GM18868 (cell line): ENCODE data around the gene ZNF174.
A peak's percentile ranks its signal among the peaks of the same experiment; 100 is the strongest.

Source experiments
- ATAC-seq: cut with Tn5 transposase; IDR thresholded peaks from one replicate; pipeline ENCODE4 v1.9.1; 2021; ENCODE audit warnings: mild to moderate bottlenecking, moderate library complexity; ENCODE audit not compliant: unreplicated experiment

Gene ZNF174

GRCh38 chr16:3443108-3444031 lies 42.4 kb downstream of the ZNF174 start, which contains the start of the genes NAA60 and ZNF597:
TSS of gene NAA60 (plus strand) at chr16:3443680. CDS start at chr16:3476228, 32,548 bp downstream.
TSS of gene ZNF597 (minus strand) at chr16:3443504. CDS start at chr16:3443153, 351 bp downstream.
- ATAC-seq: peak; percentile 84

- ATAC-seq: peak; percentile 18
Measured at GRCh38 chr16:3444032-3444388, 43.0 kb downstream of the ZNF174 start.

- no peak for ATAC-seq
Measured at GRCh38 chr16:3454093-3454492, 53.1 kb downstream of the ZNF174 start.

GRCh38 chr16:3454631-3455147 lies 53.7 kb downstream of the ZNF174 start:
- no peak for ATAC-seq

GRCh38 chr16:3457434-3458252 lies 56.6 kb downstream of the ZNF174 start:
- peak; percentile 71 for ATAC-seq

GRCh38 chr16:3458278-3458851 lies 57.4 kb downstream of the ZNF174 start:
- peak; percentile 6 for ATAC-seq

GRCh38 chr16:3458852-3459361 lies 57.9 kb downstream of the ZNF174 start:
- no peak for ATAC-seq
